Lower lobe of right lung (tissue), 2 donors: ENCODE data around the gene ASB10. TPM values are rescaled to one million over a fixed set of nuclear protein-coding genes. Genes with fewer than 3 reads are reported as not detected.

Source experiments
- ATAC-seq, 2 donors: fragments of 200-7000 bp; cut with Tn5 transposase; one replicate each; pipeline ENCODE4 v1.9.1; 2020 to 2022; ENCODE audit warnings: mild to moderate bottlenecking in 2 of 2, moderate library complexity in 2 of 2
- DNase-seq: peaks from one replicate; pipeline ENCODE4 v3.0.0-alpha.2; 2020
- H3K27ac ChIP-seq: fragments of 200-600 bp; one replicate; pipeline ENCODE4 v1.8.0; 2022
- H3K27me3 ChIP-seq: fragments of 200-600 bp; one replicate; pipeline ENCODE4 v1.8.0; 2022; ENCODE audit warnings: low read depth
- H3K36me3 ChIP-seq: fragments of 200-600 bp; one replicate; pipeline ENCODE4 v1.8.0; 2022; ENCODE audit warnings: mild to moderate bottlenecking
- H3K4me1 ChIP-seq: fragments of 200-600 bp; one replicate; pipeline ENCODE4 v1.8.0; 2022
- H3K4me3 ChIP-seq: fragments of 200-600 bp; one replicate; pipeline ENCODE4 v1.8.0; 2022; ENCODE audit warnings: mild to moderate bottlenecking
- H3K9me3 ChIP-seq: fragments of 200-600 bp; one replicate; pipeline ENCODE4 v1.8.0; 2022
- intact Hi-C: fragments of 100-400 bp; cut with DNase I; formaldehyde crosslinking; loops from one replicate; pipeline ENCODE4 v1.11.0; 2022
- total RNA-seq: library from RNA; stranded (reverse); fragmentation: NEBNext Ultra II Directional; extraction: Animal tissue kit (Norgen Biotek cat#: 25700); gene quantifications from one replicate; pipeline ENCODE4 v1.2.1, GENCODE V29; 2021
- TF ChIP-seq, protein P1 (sequence below): fragments of 200-600 bp; IDR thresholded peaks from one replicate; pipeline ENCODE4 v1.8.0; 2022; ENCODE audit warnings: antibody characterized with exemption, mild to moderate bottlenecking
- donor health status: DM: no; HTN: yes; CAD: no; lungs with severe emphysema.

ASB10 gene
- total RNA-seq, 1 donor from 2014 or later, result not detected

DNA sequence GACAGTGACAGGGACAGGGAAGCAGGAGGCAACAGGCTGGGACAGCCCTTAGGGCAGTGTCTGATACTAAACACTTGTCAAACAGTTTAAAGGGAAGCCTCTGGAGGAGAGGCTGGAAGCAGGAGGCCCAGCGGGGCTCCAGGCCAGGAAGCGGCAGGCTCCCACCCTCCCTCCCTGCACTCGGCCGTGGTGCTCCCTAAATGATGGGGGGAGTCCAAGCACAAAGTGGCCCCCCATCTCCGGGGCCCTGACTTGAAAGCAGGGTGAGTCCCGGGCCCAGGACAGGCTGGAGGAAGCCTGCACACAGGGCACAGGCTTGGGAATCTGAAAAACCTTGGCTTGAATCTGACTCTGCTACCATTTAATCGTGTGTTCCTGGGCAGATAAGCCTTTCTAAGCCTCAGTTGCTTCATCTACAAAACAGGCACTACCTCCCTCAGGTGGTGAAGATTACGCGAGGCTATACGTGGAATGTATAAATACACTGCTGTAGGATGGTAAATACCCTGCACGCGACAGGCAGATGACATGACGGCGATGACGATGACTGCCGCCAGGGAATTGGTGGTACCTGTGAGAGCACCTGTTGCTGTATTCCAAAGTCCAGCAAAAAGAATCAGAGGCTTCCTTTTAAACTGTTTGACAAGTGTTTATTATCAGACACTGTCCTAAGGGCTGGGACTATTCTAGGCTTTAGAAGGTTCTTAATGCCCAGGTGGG is 53.6 kb downstream of the ASB10 start:
- Histone ChIP-seq H3K4me3 (no peak overlapping the region), H3K27me3 (no peaks in the 10 kb centered on the region), H3K4me1 (no peaks in the 10 kb centered on the region), H3K36me3 (peaks cover 100% of the 10 kb centered on the region), H3K27ac (no peak overlapping the region), H3K9me3 (no peaks in the 10 kb centered on the region)
- intact Hi-C loops, result no loop called here
- ATAC-seq (no peak), DNase-seq (peak; percentile 19)
- TF ChIP-seq, protein P1, sequence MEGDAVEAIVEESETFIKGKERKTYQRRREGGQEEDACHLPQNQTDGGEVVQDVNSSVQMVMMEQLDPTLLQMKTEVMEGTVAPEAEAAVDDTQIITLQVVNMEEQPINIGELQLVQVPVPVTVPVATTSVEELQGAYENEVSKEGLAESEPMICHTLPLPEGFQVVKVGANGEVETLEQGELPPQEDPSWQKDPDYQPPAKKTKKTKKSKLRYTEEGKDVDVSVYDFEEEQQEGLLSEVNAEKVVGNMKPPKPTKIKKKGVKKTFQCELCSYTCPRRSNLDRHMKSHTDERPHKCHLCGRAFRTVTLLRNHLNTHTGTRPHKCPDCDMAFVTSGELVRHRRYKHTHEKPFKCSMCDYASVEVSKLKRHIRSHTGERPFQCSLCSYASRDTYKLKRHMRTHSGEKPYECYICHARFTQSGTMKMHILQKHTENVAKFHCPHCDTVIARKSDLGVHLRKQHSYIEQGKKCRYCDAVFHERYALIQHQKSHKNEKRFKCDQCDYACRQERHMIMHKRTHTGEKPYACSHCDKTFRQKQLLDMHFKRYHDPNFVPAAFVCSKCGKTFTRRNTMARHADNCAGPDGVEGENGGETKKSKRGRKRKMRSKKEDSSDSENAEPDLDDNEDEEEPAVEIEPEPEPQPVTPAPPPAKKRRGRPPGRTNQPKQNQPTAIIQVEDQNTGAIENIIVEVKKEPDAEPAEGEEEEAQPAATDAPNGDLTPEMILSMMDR, result no peak

DNA sequence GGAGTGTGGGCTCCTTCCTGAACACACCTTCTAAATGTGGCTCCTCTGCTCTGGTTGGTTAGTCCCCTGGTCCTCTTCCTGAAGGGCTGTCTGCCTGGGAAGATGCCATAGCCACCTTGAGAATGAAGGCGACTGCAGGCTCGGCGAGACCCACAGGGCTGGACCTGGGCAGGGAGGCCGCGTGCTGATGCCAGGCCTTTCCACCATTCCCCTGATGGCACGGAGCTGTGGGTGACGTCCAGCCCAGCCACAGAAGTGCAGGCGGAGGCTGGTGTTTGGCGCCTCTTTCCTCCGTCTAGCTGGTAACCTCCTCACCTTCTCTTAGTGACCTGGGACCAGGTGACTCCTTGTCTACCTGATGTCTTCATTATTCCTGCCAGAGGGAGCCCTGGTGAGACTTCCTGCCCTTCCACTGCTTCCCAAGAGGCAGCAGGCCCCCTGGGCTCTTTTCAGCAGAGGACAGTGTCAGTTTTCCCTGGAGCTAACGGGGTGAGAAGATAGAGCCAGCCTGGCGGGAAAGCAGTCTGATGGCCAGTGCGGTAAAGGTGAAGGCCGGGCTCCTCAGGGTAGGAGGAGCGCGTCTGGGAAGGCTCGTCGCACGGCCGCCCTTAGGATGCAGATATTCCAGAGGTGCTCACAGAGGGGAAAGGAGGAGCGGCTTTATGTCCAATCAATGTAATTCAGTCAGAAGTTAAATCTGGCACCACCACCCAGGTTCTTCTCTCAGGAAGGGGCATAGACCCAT is 54.4 kb downstream of the ASB10 start:
- intact Hi-C loops, result no loop called here
- no peaks in the 10 kb centered on the region for H3K27me3 ChIP-seq
- H3K4me1 ChIP-seq, result no peaks in the 10 kb centered on the region
- H3K27ac ChIP-seq, result no peak overlapping the region
- peak; percentile 24 for DNase-seq
- H3K9me3 ChIP-seq, result no peaks in the 10 kb centered on the region
- TF ChIP-seq, protein P1, result no peak
- H3K4me3 ChIP-seq, result no peak overlapping the region
- ATAC-seq, result no peak
- peaks cover 100% of the 10 kb centered on the region for H3K36me3 ChIP-seq

DNA sequence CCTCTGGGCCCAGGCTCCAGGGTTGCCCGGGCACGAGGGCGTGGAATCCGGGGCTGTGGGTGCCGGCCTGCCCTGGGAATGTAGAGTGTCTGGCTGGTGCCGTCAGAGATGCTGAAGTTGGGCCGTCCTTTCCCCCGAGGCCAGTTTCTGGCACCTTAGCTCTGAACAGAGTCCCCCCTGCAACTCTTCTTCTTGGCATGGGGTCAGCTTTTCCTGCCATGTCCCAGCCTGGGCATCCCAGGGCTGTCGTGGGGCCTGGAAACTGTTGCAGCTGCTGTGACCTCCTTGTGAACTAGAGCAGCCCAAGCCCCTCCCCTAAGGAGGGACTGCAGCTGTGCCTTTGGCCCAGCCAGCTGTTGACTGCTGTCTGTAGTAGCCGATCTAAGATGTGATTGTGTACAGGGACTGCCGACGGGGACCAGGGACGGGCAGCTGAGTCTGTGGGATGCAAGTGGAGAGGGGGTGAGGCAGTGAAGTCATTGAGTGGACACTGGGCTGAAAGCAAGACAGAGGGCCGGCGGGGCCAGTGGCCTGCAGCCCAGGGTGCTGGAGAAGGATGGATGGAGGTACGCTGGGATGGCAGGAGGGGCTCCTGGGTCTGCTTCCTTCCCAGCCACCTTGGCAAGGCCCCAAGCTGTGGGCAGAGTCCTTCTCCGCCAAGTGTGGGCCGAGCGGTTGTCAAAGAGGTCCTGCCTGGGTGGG is 55.3 kb downstream of the ASB10 start:
- ATAC-seq, result peak in 1 of 2 donors; percentile 15
- peak; percentile 41 for DNase-seq
- TF ChIP-seq, protein P1, result no peak
- Histone ChIP-seq H3K36me3 (peaks cover 99% of the 10 kb centered on the region), H3K4me3 (no peak overlapping the region), H3K9me3 (no peaks in the 10 kb centered on the region), H3K27ac (no peak overlapping the region), H3K27me3 (no peaks in the 10 kb centered on the region), H3K4me1 (no peaks in the 10 kb centered on the region)
- intact Hi-C loops, result no loop called here

DNA sequence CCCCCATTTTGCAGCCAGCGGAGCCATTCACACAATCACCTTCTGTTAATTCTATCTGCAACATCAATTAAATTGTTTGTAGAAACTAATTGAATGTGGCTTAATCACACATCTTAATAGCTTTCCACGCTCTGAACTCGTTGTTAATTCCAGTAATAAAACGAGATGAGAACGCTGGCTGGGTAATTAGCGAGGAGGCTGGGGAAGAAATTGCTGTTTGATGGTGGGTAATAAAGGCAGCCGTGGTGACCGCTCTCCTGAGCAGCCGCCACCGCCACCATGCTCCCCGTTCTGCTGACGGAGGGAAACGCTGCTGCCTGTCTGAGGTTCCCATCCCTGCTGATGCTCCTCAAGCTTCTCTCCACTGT is 55.8 kb downstream of the ASB10 start:
- TF ChIP-seq, protein P1, result no peak
- no peak for DNase-seq

DNA sequence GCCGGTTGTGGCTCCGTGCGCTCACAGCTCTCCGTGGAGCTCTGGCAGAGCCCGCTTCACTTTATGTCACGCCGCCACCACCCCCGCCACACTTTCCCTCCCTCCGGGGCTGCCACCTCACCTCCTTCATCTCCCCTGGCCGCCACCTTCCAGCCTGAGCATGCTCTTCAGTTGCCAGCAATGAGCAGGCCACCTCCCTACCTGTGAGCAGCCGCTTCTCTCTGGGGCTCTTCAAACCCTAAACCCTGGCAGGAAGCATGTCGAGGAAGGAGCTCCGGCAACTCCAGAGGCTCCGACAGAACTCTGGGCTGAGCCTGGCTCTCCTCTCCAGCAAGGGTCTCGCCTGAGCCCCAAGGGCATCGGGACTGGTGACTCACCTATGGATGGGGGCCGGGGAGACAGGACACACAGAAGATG is 56.3 kb downstream of the ASB10 start:
- ATAC-seq (no peak), DNase-seq (peak; percentile 38)
- TF ChIP-seq, protein P1, result no peak
- Histone ChIP-seq H3K27me3 (no peaks in the 10 kb centered on the region), H3K4me3 (no peak overlapping the region), H3K27ac (no peak overlapping the region), H3K4me1 (peaks cover 4% of the 10 kb centered on the region), H3K36me3 (peaks cover 92% of the 10 kb centered on the region), H3K9me3 (no peaks in the 10 kb centered on the region)
- intact Hi-C loops, result no loop called here

More for the DNA sequence above, 55.8 kb downstream of the ASB10 start:
- H3K27ac ChIP-seq, result no peak overlapping the region
- no peak overlapping the region for H3K4me3 ChIP-seq
- no peaks in the 10 kb centered on the region for H3K4me1 ChIP-seq
- intact Hi-C loops, result no loop called here
- peaks cover 97% of the 10 kb centered on the region for H3K36me3 ChIP-seq
- no peaks in the 10 kb centered on the region for H3K27me3 ChIP-seq
- no peak for ATAC-seq
- no peaks in the 10 kb centered on the region for H3K9me3 ChIP-seq
